CD14-positive monocyte (primary cell): ENCODE measurements around the gene ZNF805. TPM values are rescaled to one million over a fixed set of nuclear protein-coding genes. Genes with fewer than 3 reads are reported as not detected.

ENCODE experiments used
- DNase-seq, 3 donors: peaks; one replicate each; pipeline ENCODE4 v3.0.0-alpha.2; 2011 to 2022
- H2AFZ ChIP-seq: 2 replicates; pipeline ENCODE4 v1.6.0; 2012; ENCODE audit warnings: mild to moderate bottlenecking, low read depth, low read length, inconsistent platforms; ENCODE audit not compliant: insufficient read depth, poor library complexity, severe bottlenecking
- H3K27ac ChIP-seq, 2 donors: 1 replicate in 1 of 2; 2 replicates in 1 of 2; pipeline ENCODE4 v1.5.1; 2012 to 2013; ENCODE audit warnings: low read length in 2 of 2, control low read depth in 1 of 2, inconsistent platforms in 1 of 2, low read depth in 1 of 2, mild to moderate bottlenecking in 1 of 2
- H3K27me3 ChIP-seq, 2 donors: one replicate each; pipeline versions ENCODE4 v1.6.0 to v1.6.1; 2011 to 2013; ENCODE audit warnings: low read length in 2 of 2; ENCODE audit not compliant: control insufficient read depth in 2 of 2, insufficient read depth in 2 of 2
- H3K36me3 ChIP-seq, 2 donors: replicated peaks in 1 of 2; 1 replicate in 1 of 2; 2 replicates in 1 of 2; pipeline versions ENCODE4 v1.5.1 to v1.6.1; 2012 to 2013; ENCODE audit warnings: low read length in 2 of 2, control low read depth in 1 of 2, inconsistent platforms in 1 of 2, mild to moderate bottlenecking in 1 of 2; ENCODE audit not compliant: insufficient read depth in 2 of 2, control insufficient read depth in 1 of 2
- H3K4me1 ChIP-seq, 2 donors: 1 replicate in 1 of 2; 2 replicates in 1 of 2; pipeline versions ENCODE4 v1.5.1 to v1.6.1; 2012 to 2013; ENCODE audit warnings: low read length in 2 of 2, control low read depth in 1 of 2, inconsistent platforms in 1 of 2, mild to moderate bottlenecking in 1 of 2, moderate library complexity in 1 of 2; ENCODE audit not compliant: insufficient read depth in 2 of 2, control insufficient read depth in 1 of 2
- H3K4me2 ChIP-seq: replicated peaks from 2 replicates; pipeline ENCODE3; 2012; ENCODE audit warnings: low read length, moderate library complexity, mild to moderate bottlenecking; ENCODE audit not compliant: poor library complexity, severe bottlenecking; ENCODE audit errors: extremely low read depth
- H3K4me3 ChIP-seq, 3 experiments: fragments of 200-600 bp in 1 of 3; sonication (generic) in 1 of 3; replicated peaks in 1 of 3; 1 replicate in 2 of 3; 2 replicates in 1 of 3; pipeline ENCODE4 v1.5.1; 2011 to 2013; ENCODE audit warnings: low read length in 3 of 3, mild to moderate bottlenecking in 3 of 3, control low read depth in 2 of 3, low read depth in 2 of 3, inconsistent platforms in 1 of 3, moderate library complexity in 1 of 3
- H3K79me2 ChIP-seq: 2 replicates; pipeline ENCODE4 v1.6.0; 2012; ENCODE audit warnings: mild to moderate bottlenecking, control low read depth, inconsistent platforms, low read length, moderate library complexity; ENCODE audit not compliant: insufficient read depth
- H3K9ac ChIP-seq: 2 replicates; pipeline ENCODE4 v1.6.0; 2017; ENCODE audit warnings: low read length, mild to moderate bottlenecking; ENCODE audit not compliant: insufficient read depth, poor library complexity, severe bottlenecking
- H3K9me3 ChIP-seq, 2 donors: replicated peaks in 1 of 2; 1 replicate in 1 of 2; 2 replicates in 1 of 2; pipeline versions ENCODE4 v1.5.1 to v1.6.1; 2012 to 2013; ENCODE audit warnings: low read length in 2 of 2, control low read depth in 1 of 2; ENCODE audit not compliant: control insufficient read depth in 1 of 2, insufficient read depth in 1 of 2
- H4K20me1 ChIP-seq: 2 replicates; pipeline ENCODE4 v1.6.0; 2012; ENCODE audit warnings: mild to moderate bottlenecking, low read length, control low read depth, moderate library complexity; ENCODE audit not compliant: insufficient read depth
- H3K27ac Mint-ChIP-seq, 7 donors: one replicate each; pipeline ENCODE4 v1.8.0; 2020; ENCODE audit warnings: mild to moderate bottlenecking in 7 of 7, mixed read lengths in 7 of 7, moderate library complexity in 6 of 7, inconsistent platforms in 2 of 7
- H3K27me3 Mint-ChIP-seq, 3 donors: one replicate each; pipeline ENCODE4 v1.8.0; 2021 to 2022; ENCODE audit warnings: low read depth in 3 of 3, mild to moderate bottlenecking in 3 of 3, mixed read lengths in 3 of 3, moderate library complexity in 3 of 3, inconsistent platforms in 1 of 3
- H3K36me3 Mint-ChIP-seq, 2 donors: one replicate each; pipeline ENCODE4 v1.8.0; 2020; ENCODE audit warnings: mixed read lengths in 2 of 2, inconsistent platforms in 1 of 2, mild to moderate bottlenecking in 1 of 2
- H3K4me1 Mint-ChIP-seq: one replicate; pipeline ENCODE4 v1.8.0; 2020; ENCODE audit warnings: mild to moderate bottlenecking, mixed read lengths
- H3K4me3 Mint-ChIP-seq, 2 donors: one replicate each; pipeline ENCODE4 v1.8.0; 2020; ENCODE audit warnings: mild to moderate bottlenecking in 2 of 2, mixed read lengths in 2 of 2, moderate library complexity in 1 of 2
- H3K9me3 Mint-ChIP-seq, 7 donors: one replicate each; pipeline ENCODE4 v1.8.0; 2020 to 2022; ENCODE audit warnings: mixed read lengths in 7 of 7, mild to moderate bottlenecking in 6 of 7, moderate library complexity in 6 of 7, inconsistent platforms in 2 of 7
- WGBS: methylation state at CpG from one replicate; pipeline ENCODE4 v1.1.5; 2013; ENCODE audit warnings: missing lambda C conversion rate; ENCODE audit not compliant: insufficient coverage; 5-methylcytosine and 5-hydroxymethylcytosine counted together
- intact Hi-C, 2 donors: fragments of 100-400 bp; cut with micrococcal nuclease; formaldehyde crosslinking; loops; one replicate each; pipeline versions ENCODE4 v1.15.0 to v1.15.1; 2023
- polyA plus RNA-seq, 3 donors: library from polyadenylated mRNA; depleted of rRNA in 1 of 3; unstranded in 2 of 3; stranded (reverse) in 1 of 3; fragments of 300-500 nt in 2 of 3; fragments of >200 nt in 1 of 3; fragmentation: Illumina TruSeq in 2 of 3; gene quantifications; 1 replicate in 2 of 3; 2 replicates in 1 of 3; pipeline ENCODE4 v1.2.3, GENCODE V29; 2012 to 2021
- TF ChIP-seq, protein P1 (sequence below): fragments of 200-600 bp; IDR thresholded peaks from one replicate; pipeline ENCODE4 v1.8.0; 2022; ENCODE audit warnings: antibody characterized with exemption, mild to moderate bottlenecking

Gene ZNF805
- polyA plus RNA-seq, 3 donors = 1.3 to 3.4 (median 3.3) TPM

DNA sequence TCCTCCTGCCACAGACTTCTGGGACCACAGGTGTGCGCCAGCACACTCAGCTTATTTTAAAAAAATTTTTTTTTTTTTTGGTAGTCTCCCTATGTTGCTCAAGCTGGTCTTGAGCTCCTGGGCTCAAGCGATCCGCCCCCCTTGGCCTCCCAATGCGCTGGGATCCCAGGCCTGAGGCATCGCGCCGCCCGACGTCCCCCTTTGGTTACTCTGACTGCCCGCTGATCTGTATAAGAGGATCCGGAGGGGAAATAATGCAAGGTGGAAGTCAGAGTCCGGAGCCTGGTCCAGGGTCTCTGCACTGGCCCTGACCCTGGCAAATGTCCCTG lies 486 bp upstream of the ZNF805 start:
- TF ChIP-seq, protein P1, sequence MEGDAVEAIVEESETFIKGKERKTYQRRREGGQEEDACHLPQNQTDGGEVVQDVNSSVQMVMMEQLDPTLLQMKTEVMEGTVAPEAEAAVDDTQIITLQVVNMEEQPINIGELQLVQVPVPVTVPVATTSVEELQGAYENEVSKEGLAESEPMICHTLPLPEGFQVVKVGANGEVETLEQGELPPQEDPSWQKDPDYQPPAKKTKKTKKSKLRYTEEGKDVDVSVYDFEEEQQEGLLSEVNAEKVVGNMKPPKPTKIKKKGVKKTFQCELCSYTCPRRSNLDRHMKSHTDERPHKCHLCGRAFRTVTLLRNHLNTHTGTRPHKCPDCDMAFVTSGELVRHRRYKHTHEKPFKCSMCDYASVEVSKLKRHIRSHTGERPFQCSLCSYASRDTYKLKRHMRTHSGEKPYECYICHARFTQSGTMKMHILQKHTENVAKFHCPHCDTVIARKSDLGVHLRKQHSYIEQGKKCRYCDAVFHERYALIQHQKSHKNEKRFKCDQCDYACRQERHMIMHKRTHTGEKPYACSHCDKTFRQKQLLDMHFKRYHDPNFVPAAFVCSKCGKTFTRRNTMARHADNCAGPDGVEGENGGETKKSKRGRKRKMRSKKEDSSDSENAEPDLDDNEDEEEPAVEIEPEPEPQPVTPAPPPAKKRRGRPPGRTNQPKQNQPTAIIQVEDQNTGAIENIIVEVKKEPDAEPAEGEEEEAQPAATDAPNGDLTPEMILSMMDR = no peak
- H3K4me1 ChIP-seq = peaks cover 17 to 23% of the 10 kb centered on the region in 2 donors
- no peaks in the 10 kb centered on the region for H4K20me1 ChIP-seq
- H3K4me2 ChIP-seq = peak overlapping the region; percentile 85
- peak overlapping the region; percentile 100 for H2AFZ ChIP-seq
- H3K27me3 Mint-ChIP-seq = peaks cover 0 to 2% (median under 1%) of the 10 kb centered on the region in 3 donors
- peak overlapping the region; percentile 78 to 94 (median 81) for H3K4me3 ChIP-seq
- H3K4me3 Mint-ChIP-seq = peak overlapping the region; percentile 88 to 94
- no peaks in the 10 kb centered on the region for H3K9me3 ChIP-seq
- peaks cover 21% of the 10 kb centered on the region for H3K4me1 Mint-ChIP-seq
- H3K27me3 ChIP-seq = no peaks in the 10 kb centered on the region
- H3K36me3 Mint-ChIP-seq = peaks cover 13 to 19% of the 10 kb centered on the region in 2 donors
- H3K9me3 Mint-ChIP-seq = peaks cover 0 to 10% (median under 1%) of the 10 kb centered on the region in 7 donors
- DNase-seq = no peak
- peaks cover 30% of the 10 kb centered on the region for H3K79me2 ChIP-seq
- intact Hi-C loops = loop anchor here (1.0 to 10.0 kb wide), 3 partner anchors 37 to 115 kb away; partner anchors contain the start of gene ZNF304 (in 1 of the 2)
- H3K9ac ChIP-seq = peak overlapping the region; percentile 89
- H3K36me3 ChIP-seq = peaks cover 11 to 13% of the 10 kb centered on the region in 2 donors
- H3K27ac ChIP-seq = peak overlapping the region; percentile 72 to 92
- H3K27ac Mint-ChIP-seq = peak overlapping the region; percentile 86 to 96 (median 93)
- WGBS = 21% methylated on average over 11 of the region's 12 CpGs

DNA sequence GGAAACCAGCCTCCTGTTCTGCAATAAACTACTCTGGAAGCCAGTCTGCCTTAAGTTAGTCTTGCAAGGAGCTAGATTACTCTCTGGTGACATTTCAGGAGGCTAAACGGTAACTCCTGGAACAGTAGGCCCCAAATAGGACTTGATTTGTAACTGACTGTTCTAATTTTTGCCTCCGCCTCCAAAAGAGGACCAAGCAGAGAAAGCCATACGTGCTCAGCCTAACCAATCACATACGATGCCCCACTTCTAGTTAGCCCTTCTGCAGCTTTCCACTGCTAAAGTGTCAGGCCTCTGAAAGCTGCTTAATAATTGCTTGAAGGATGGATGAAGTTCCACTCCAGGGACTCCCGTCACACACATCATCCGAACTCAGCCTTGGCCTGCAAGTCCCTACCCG lies 744 bp downstream of the ZNF805 start:
- Mint-ChIP-seq H3K27ac (peak overlapping the region in 6 of 7 donors; percentile 33 to 96 (median 88)), H3K36me3 (peaks cover 20 to 31% of the 10 kb centered on the region in 2 donors), H3K4me1 (peaks cover 21% of the 10 kb centered on the region), H3K9me3 (peaks cover 0 to 12% (median 0%) of the 10 kb centered on the region in 7 donors), H3K27me3 (peaks cover 0 to 2% (median 2%) of the 10 kb centered on the region in 3 donors), H3K4me3 (peak overlapping the region; percentile 88 to 94)
- H3K9ac ChIP-seq = peak overlapping the region; percentile 89
- H3K36me3 ChIP-seq = peaks cover 19 to 24% of the 10 kb centered on the region in 2 donors
- H3K9me3 ChIP-seq = no peaks in the 10 kb centered on the region
- H4K20me1 ChIP-seq = no peaks in the 10 kb centered on the region
- H3K27me3 ChIP-seq = no peaks in the 10 kb centered on the region
- WGBS = 43% methylated on average over 5 of the region's 7 CpGs
- peak overlapping the region in 1 of 2 donors; percentile 92 for H3K27ac ChIP-seq
- H3K4me1 ChIP-seq = peaks cover 17 to 23% of the 10 kb centered on the region in 2 donors
- H3K79me2 ChIP-seq = peaks cover 30% of the 10 kb centered on the region
- intact Hi-C loops = loop anchor here in 1 of 2 donors (5.0 to 10.0 kb wide), 2 partner anchors 36 to 114 kb away; partner anchors contain the start of gene ZNF304
- TF ChIP-seq, protein P1 = no peak
- H3K4me3 ChIP-seq = peak overlapping the region; percentile 78 to 94 (median 81)
- H2AFZ ChIP-seq = peak overlapping the region; percentile 100
- no peak for DNase-seq
- peak overlapping the region; percentile 85 for H3K4me2 ChIP-seq
